ENCODE results near the gene SLC25A3.
A peak's percentile ranks its signal among the peaks of the same experiment; 100 is the strongest.

- TF ChIP-seq POLR2A (IDR thresholded peaks at IDR 0.05) (no peak), CTCF (IDR thresholded peaks at IDR 0.05) (peak in 2 of 7 experiments; percentile 8 to 18)
Measured at GRCh38 chr12:98646294-98647090, 53.0 kb downstream of the SLC25A3 start.

All from body of pancreas (tissue), 4 donors.